ENCODE results near the gene NSUN2.

Gene NSUN2

DNA sequence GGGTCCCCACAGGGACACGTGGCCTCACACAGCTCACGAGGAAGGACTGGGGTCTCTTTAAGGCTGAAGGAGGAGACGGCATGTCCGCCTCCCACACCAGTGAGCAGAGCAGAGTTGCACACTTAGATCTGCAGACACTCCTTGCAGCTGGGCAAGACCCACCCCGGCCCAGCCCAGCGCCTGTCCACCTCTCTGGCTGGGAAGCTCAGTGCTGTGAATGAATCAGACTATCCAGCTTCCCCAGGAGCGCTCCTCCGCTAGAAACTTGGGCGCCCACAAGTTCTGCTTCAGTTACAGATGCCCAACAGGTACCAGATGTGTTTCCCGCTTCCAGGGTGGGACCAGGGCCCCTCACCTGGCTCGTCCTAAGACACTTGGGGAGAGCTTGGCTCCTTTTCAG is 78.9 kb downstream of the NSUN2 start:
- DNase-seq, result no peak

DNA sequence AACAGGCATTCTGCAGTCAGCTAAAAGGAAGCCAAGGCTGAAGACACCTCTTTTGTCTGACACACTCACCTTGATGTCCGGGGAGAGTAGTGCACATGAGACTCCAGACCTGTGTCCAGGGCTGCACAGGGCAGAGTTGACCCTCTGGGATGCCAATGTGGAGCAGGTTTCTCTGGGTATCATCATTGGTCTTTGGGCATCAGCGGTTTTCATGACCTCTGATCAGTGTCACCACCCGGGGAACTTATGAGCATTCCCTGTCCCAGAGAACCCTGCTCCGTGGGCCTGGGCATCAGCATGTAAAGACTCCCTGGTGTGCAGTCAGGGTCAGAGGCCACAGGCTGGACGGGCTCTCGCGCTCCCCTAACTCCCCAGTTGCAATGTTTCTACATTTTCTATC is 80.2 kb downstream of the NSUN2 start:
- no peak for DNase-seq

DNA sequence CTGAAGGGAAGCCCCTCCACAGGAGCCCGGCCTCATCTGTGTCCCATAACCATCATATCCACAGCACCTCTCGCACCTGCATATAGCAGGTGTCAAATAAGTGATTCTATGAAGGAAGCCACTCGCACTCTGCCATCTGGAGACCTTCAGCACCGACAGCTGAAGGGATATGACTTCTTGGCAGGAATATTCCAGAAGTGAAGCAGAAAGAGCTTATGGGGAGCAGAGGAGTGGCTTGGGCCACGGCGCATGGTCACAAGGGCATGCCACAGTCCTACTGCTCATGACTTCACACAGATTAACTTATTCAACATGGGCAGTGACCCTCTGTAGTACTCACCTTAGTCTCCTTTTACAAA is 80.9 kb downstream of the NSUN2 start:
- no peak for DNase-seq

DNA sequence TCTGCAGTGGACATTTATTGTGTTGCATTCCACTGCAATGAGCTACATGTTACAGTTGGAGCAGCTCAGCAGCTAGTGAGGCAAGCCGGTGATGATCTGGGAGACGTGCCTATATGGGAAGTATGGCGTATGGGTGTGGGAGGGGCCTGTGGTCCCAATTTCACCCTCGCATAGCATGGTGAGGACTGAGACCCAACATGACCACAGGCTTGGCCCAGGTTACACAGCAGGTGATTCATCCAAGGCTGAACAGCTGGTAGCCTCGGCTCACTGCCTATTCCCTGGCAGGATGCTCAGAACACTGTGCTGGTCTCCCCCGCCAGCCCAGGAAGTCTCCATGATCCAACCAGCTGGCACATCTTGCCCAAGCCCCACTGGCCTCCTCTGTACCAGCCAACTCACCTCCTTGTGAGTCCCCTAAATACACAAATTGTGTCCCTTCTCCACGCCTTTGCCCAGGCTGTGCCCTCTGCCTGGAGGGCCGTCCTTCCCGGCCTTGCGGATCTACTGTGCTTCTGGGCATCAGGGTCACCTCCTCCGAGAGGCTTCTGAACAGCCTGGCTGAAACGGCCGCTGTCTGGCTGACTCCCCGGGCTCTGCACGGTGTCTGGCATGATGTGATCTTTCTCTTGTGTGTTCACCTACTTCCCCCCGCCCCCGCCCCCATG is 81.4 kb downstream of the NSUN2 start:
- DNase-seq, result no peak

DNA sequence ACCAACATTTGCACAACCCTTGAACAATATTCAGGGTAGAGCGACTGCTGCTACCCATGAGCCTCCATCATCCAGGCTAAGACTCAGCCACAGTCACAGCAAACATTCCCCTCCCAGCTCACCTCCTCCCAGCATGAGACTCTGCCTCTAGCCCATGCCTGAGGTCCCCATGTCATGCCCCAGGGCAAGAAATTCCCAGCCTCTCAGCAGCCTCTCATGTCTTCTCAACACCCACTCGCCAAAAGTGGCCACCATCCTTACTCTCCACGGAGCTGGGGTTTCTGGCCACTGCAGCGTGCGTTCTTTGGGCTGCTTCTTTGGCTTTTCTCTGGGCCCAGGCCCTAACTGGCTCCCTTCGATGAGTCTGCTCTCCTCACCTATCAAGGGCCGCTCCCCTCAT is 82.2 kb downstream of the NSUN2 start:
- DNase-seq, result no peak
